NB4 (cell line): ENCODE results near the gene DNAJC6.

Source experiments
- MYC ChIP-seq: IDR thresholded peaks from 2 replicates; pipeline ENCODE4 v1.6.1; 2011; ENCODE audit warnings: low read depth, low read length
- POLR2A ChIP-seq: IDR thresholded peaks from 2 replicates; pipeline ENCODE4 v1.6.1; 2011; ENCODE audit warnings: mild to moderate bottlenecking; ENCODE audit not compliant: insufficient read length; ENCODE audit errors: extremely low read depth
- TF ChIP-seq, protein P1 (sequence below): IDR thresholded peaks from one replicate; pipeline ENCODE4 v1.5.1; 2012; ENCODE audit warnings: low read depth, low read length
- TF ChIP-seq, protein P2 (sequence below): IDR thresholded peaks from 2 replicates; pipeline ENCODE4 v1.6.1; 2011; ENCODE audit warnings: low read depth, low read length

DNA sequence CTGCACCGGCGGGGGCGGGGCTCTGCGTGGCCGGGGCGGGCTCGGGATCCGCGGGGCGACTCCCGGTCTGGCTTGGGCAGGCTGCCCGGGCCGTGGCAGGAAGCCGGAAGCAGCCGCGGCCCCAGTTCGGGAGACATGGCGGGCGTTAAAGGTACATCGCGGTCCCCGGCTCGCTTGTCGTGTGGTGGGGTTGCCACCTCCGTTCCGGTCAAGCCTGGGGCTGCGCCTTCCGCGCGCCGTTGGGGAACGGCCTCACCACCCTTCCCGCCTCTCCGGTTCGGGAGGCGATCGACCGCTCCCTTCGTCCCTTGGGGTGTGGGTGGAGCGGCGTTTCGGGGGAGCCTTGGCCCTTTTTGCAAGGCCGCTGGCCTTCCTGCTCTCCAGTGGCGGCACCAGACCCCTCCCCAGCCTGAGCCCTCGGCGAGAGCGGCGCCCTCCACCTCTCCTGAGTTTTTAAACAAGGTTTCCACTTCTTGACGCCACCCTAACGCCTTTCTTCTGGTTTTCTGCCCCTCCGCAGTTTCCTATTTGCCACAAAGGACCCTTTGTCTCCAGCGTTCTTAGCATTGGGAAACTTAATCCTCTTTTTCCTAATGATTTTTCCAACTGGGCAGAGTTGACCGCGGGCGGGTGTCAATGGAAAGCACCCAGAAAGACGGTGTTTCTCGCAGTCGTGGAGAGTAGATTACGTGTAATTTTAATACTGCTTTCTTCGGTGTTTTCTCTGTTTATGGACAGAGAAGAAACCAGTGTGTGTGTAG lies 111.4 kb downstream of the DNAJC6 start, which contains the start of the genes LEPR and LEPROT:
- TF ChIP-seq, protein P1, sequence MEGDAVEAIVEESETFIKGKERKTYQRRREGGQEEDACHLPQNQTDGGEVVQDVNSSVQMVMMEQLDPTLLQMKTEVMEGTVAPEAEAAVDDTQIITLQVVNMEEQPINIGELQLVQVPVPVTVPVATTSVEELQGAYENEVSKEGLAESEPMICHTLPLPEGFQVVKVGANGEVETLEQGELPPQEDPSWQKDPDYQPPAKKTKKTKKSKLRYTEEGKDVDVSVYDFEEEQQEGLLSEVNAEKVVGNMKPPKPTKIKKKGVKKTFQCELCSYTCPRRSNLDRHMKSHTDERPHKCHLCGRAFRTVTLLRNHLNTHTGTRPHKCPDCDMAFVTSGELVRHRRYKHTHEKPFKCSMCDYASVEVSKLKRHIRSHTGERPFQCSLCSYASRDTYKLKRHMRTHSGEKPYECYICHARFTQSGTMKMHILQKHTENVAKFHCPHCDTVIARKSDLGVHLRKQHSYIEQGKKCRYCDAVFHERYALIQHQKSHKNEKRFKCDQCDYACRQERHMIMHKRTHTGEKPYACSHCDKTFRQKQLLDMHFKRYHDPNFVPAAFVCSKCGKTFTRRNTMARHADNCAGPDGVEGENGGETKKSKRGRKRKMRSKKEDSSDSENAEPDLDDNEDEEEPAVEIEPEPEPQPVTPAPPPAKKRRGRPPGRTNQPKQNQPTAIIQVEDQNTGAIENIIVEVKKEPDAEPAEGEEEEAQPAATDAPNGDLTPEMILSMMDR: no peak
- peak; percentile 65 for TF ChIP-seq POLR2A
- TF ChIP-seq, protein P2, sequence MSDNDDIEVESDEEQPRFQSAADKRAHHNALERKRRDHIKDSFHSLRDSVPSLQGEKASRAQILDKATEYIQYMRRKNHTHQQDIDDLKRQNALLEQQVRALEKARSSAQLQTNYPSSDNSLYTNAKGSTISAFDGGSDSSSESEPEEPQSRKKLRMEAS: no peak
- peak; percentile 30; the same call in 1 of the 2 replicates for TF ChIP-seq MYC
